ENCODE measurements around the gene TECR. TPM values are rescaled to one million over a fixed set of nuclear protein-coding genes. Genes with fewer than 3 reads are reported as not detected.

The TECR gene
- total and polyA plus RNA-seq, 9 of the 15 experiments (the other 6 are each of a cell fraction or from before 2014, with no cell fraction given), result 29.3 to 211 (median 81.4) TPM

DNA sequence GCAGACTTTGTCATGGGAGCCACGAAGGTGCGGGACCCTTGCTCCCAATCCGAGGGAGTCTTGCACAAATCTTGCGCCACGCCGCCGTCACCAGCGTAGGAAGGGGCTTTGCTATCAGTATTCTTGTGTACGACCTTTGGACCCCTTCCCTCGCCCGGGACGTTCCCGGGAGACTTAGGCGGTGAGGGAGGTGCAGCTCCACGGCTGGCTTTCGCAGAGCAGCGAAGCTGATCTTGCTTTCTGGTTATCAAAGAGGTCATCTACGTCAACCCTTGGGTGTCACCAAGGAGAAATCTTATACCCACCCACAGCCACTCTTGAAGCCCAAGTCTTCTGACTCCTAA lies 583 bp downstream of the TECR start (continued):
- TF ChIP-seq ZFP91 (CRISPR knock-in tag; IDR thresholded peaks at IDR 0.05) (no peak), IRF2 (CRISPR knock-in tag; IDR thresholded peaks at IDR 0.05) (no peak), RFX1 (IDR thresholded peaks at IDR 0.05) (no peak), ZBTB9 (CRISPR knock-in tag; IDR thresholded peaks at IDR 0.05) (no peak), ZNF830 (CRISPR knock-in tag; IDR thresholded peaks at IDR 0.05) (no peak), ADNP (tag; IDR thresholded peaks at IDR 0.05) (no peak), SREBF2 (CRISPR knock-in tag; IDR thresholded peaks at IDR 0.05) (no peak), TCF7L2 (IDR thresholded peaks at IDR 0.05; ENCODE audit: low read depth, low read length) (no peak), ZSCAN32 (CRISPR knock-in tag; IDR thresholded peaks at IDR 0.05) (no peak), CREBBP (IDR thresholded peaks at IDR 0.05; ENCODE audit: low read depth, low read length) (no peak), PTTG1 (tag; IDR thresholded peaks at IDR 0.05; ENCODE audit: low read depth) (no peak), CSDE1 (IDR thresholded peaks at IDR 0.05) (no peak), ZNF778 (CRISPR knock-in tag; IDR thresholded peaks at IDR 0.05) (no peak), ZNF696 (CRISPR knock-in tag; conservative IDR thresholded peaks at IDR 0.05) (no peak), ARID1B (IDR thresholded peaks at IDR 0.05) (0 out of 2 replicates have a peak, but pooled peaks have one; percentile 21), POLR2A (conservative IDR thresholded peaks at IDR 0.05) (no peak), CBX2 (IDR thresholded peaks at IDR 0.05; ENCODE audit: insufficient read depth, low read length, poor library complexity, severe bottlenecking) (no peak), NR4A1 (CRISPR knock-in tag; IDR thresholded peaks at IDR 0.05) (0 out of 2 replicates have a peak, but pooled peaks have one; percentile 0), NR4A1 (tag; IDR thresholded peaks at IDR 0.05) (no peak), BRCA1 (IDR thresholded peaks at IDR 0.05) (no peak), BRCA1 (CRISPR knock-in tag; IDR thresholded peaks at IDR 0.05) (no peak), HMG20B (CRISPR knock-in tag; IDR thresholded peaks at IDR 0.05) (no peak), NEUROD1 (IDR thresholded peaks at IDR 0.05; ENCODE audit: borderline replicate concordance, low read depth, low read length, partially characterized antibody) (no peak), CBX8 (IDR thresholded peaks at IDR 0.05; ENCODE audit: borderline replicate concordance, extremely low read depth, low read depth, low read length, poor library complexity, severe bottlenecking) (no peak), CEBPG (CRISPR knock-in tag; IDR thresholded peaks at IDR 0.05) (peak; percentile 80), CEBPG (tag; conservative IDR thresholded peaks at IDR 0.05 in 1 of 2, IDR thresholded peaks at IDR 0.05 in 1 of 2) (peak; percentile 29 to 79; a peak in 3 of 4 replicates), LARP7 (IDR thresholded peaks at IDR 0.05) (no peak)
- TF ChIP-seq, protein P1, sequence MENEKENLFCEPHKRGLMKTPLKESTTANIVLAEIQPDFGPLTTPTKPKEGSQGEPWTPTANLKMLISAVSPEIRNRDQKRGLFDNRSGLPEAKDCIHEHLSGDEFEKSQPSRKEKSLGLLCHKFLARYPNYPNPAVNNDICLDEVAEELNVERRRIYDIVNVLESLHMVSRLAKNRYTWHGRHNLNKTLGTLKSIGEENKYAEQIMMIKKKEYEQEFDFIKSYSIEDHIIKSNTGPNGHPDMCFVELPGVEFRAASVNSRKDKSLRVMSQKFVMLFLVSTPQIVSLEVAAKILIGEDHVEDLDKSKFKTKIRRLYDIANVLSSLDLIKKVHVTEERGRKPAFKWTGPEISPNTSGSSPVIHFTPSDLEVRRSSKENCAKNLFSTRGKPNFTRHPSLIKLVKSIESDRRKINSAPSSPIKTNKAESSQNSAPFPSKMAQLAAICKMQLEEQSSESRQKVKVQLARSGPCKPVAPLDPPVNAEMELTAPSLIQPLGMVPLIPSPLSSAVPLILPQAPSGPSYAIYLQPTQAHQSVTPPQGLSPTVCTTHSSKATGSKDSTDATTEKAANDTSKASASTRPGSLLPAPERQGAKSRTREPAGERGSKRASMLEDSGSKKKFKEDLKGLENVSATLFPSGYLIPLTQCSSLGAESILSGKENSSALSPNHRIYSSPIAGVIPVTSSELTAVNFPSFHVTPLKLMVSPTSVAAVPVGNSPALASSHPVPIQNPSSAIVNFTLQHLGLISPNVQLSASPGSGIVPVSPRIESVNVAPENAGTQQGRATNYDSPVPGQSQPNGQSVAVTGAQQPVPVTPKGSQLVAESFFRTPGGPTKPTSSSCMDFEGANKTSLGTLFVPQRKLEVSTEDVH (IDR thresholded peaks at IDR 0.05; ENCODE audit: low read depth, partially characterized antibody), result no peak
